Subcutaneous adipose tissue (tissue), 4 donors: ENCODE measurements around the gene TRMU. TPM values are rescaled to one million over a fixed set of nuclear protein-coding genes. Genes with fewer than 3 reads are reported as not detected.

ENCODE experiments used
- CTCF ChIP-seq: fragments of 450-650 bp; IDR thresholded peaks from one replicate; pipeline ENCODE4 v1.5.1; 2016; ENCODE audit warnings: low read depth, mild to moderate bottlenecking, control low read depth, antibody characterized with exemption, moderate library complexity
- total RNA-seq, 4 donors: library from RNA; depleted of rRNA; stranded (reverse); fragments of >200 nt; gene quantifications; one replicate each; pipeline ENCODE4 v1.1.0, GENCODE V29; 2016

The TRMU gene
- total RNA-seq, 4 donors from 2014 or later = 28.7 to 49.0 (median 31.3) TPM

GRCh38 chr22:46368871-46369715, 33.6 kb downstream of the TRMU start:
- TF ChIP-seq CTCF = no peak

- TF ChIP-seq CTCF = no peak
Measured at GRCh38 chr22:46369716-46370583, 34.4 kb downstream of the TRMU start.

GRCh38 chr22:46370584-46371291, 35.2 kb downstream of the TRMU start:
- no peak for TF ChIP-seq CTCF

- no peak for TF ChIP-seq CTCF
Measured at GRCh38 chr22:46371623-46372226, 36.2 kb downstream of the TRMU start.

- no peak for TF ChIP-seq CTCF
Measured at GRCh38 chr22:46372686-46373085, 37.2 kb downstream of the TRMU start.

- TF ChIP-seq CTCF = no peak
Measured at GRCh38 chr22:46373159-46373558, 37.6 kb downstream of the TRMU start.
